ENCODE data around the gene FHIP1A. TPM values are rescaled to one million over a fixed set of nuclear protein-coding genes. Genes with fewer than 3 reads are reported as not detected.

Gene FHIP1A
- total RNA-seq, 4 donors from 2014 or later, result 34.7 to 143 (median 78.3) TPM

DNA sequence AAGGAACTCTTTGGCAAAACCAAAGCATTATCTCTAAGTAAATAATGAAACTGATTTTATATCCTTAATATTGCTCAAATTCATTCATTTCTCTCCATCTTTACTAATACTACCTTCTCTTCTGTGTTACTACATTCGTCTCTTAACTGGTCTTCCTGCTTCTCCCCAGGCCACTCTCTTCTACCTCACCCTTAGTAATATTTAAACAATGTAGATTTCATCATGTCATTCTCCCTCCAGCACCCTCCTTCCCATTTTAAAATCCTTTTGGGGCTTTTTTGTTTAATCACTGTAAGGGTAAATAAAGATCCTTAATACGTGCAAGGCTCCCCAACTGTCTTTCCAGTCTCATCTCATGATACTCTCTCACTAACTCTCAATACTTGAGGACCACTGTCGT lies 19.4 kb downstream of the FHIP1A start:
- Histone ChIP-seq H3K4me3 (no peak overlapping the region), H3K36me3 (no peaks in the 10 kb centered on the region), H3K9me3 (no peaks in the 10 kb centered on the region), H3K4me1 (peaks cover 60 to 66% of the 10 kb centered on the region in 2 donors), H3K27me3 (no peaks in the 10 kb centered on the region), H3K27ac (peak overlapping the region; percentile 83 to 90 (median 89))
- DNase-seq (no peak), ATAC-seq (no peak)
- intact Hi-C loops (cut with DNase I; ENCODE audit: low total_unique reads) (no loop called here), in situ Hi-C loops (cut with MboI; ENCODE audit: low sequenced_read_pairs in 4 of 4) (loop anchor here in 1 of 4 donors (10.0 kb wide), 1 partner anchor 106 kb away; no protein-coding TSS in a partner anchor)
- TF ChIP-seq, protein P1, sequence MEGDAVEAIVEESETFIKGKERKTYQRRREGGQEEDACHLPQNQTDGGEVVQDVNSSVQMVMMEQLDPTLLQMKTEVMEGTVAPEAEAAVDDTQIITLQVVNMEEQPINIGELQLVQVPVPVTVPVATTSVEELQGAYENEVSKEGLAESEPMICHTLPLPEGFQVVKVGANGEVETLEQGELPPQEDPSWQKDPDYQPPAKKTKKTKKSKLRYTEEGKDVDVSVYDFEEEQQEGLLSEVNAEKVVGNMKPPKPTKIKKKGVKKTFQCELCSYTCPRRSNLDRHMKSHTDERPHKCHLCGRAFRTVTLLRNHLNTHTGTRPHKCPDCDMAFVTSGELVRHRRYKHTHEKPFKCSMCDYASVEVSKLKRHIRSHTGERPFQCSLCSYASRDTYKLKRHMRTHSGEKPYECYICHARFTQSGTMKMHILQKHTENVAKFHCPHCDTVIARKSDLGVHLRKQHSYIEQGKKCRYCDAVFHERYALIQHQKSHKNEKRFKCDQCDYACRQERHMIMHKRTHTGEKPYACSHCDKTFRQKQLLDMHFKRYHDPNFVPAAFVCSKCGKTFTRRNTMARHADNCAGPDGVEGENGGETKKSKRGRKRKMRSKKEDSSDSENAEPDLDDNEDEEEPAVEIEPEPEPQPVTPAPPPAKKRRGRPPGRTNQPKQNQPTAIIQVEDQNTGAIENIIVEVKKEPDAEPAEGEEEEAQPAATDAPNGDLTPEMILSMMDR (IDR thresholded peaks at IDR 0.05 in 4 of 5, conservative IDR thresholded peaks at IDR 0.05 in 1 of 5), result no peak
- no peak for TF ChIP-seq POLR2A (IDR thresholded peaks at IDR 0.05)

GRCh38 chr4:151429957-151430570 lies 21.1 kb downstream of the FHIP1A start:
- no peak overlapping the region for H3K4me3 ChIP-seq
- TF ChIP-seq, protein P1 (IDR thresholded peaks at IDR 0.05 in 4 of 5, conservative IDR thresholded peaks at IDR 0.05 in 1 of 5), result no peak
- TF ChIP-seq POLR2A (IDR thresholded peaks at IDR 0.05), result no peak
- DNase-seq, result no peak
- no peak for ATAC-seq
- intact Hi-C loops (cut with DNase I; ENCODE audit: low total_unique reads) (no loop called here), in situ Hi-C loops (cut with MboI; ENCODE audit: low sequenced_read_pairs in 4 of 4) (loop anchor here in 1 of 4 donors (10.0 kb wide), 1 partner anchor 105 kb away; no protein-coding TSS in a partner anchor)
- peak overlapping the region; percentile 83 to 90 (median 89) for H3K27ac ChIP-seq
- H3K27me3 ChIP-seq, result no peaks in the 10 kb centered on the region
- H3K9me3 ChIP-seq, result no peaks in the 10 kb centered on the region
- H3K4me1 ChIP-seq, result peaks cover 57 to 69% of the 10 kb centered on the region in 2 donors
- H3K36me3 ChIP-seq, result no peaks in the 10 kb centered on the region

GRCh38 chr4:151430740-151431457 lies 21.9 kb downstream of the FHIP1A start:
- in situ Hi-C loops (cut with MboI; ENCODE audit: low sequenced_read_pairs in 4 of 4) (no loop called here), intact Hi-C loops (cut with DNase I; ENCODE audit: low total_unique reads) (no loop called here)
- Histone ChIP-seq H3K36me3 (no peaks in the 10 kb centered on the region), H3K4me1 (peaks cover 53 to 76% of the 10 kb centered on the region in 2 donors), H3K9me3 (no peaks in the 10 kb centered on the region), H3K27me3 (no peaks in the 10 kb centered on the region), H3K4me3 (peak overlapping the region in 1 of 4 donors; percentile 3), H3K27ac (peak overlapping the region; percentile 83 to 90 (median 89))
- no peak for DNase-seq
- TF ChIP-seq, protein P1 (IDR thresholded peaks at IDR 0.05 in 4 of 5, conservative IDR thresholded peaks at IDR 0.05 in 1 of 5), result no peak
- TF ChIP-seq POLR2A (IDR thresholded peaks at IDR 0.05), result no peak
- no peak for ATAC-seq

- DNase-seq, result no peak
- intact Hi-C loops (cut with DNase I; ENCODE audit: low total_unique reads), result no loop called here
- no peak overlapping the region for H3K4me3 ChIP-seq
- H3K27ac ChIP-seq, result peak overlapping the region; percentile 83 to 90 (median 89)
- in situ Hi-C loops (cut with MboI; ENCODE audit: low sequenced_read_pairs in 4 of 4), result no loop called here
- no peak for ATAC-seq
- no peaks in the 10 kb centered on the region for H3K9me3 ChIP-seq
- TF ChIP-seq, protein P1 (IDR thresholded peaks at IDR 0.05 in 4 of 5, conservative IDR thresholded peaks at IDR 0.05 in 1 of 5), result no peak
- TF ChIP-seq POLR2A (IDR thresholded peaks at IDR 0.05), result no peak
- H3K27me3 ChIP-seq, result no peaks in the 10 kb centered on the region
- peaks cover 49 to 74% of the 10 kb centered on the region in 2 donors for H3K4me1 ChIP-seq
- no peaks in the 10 kb centered on the region for H3K36me3 ChIP-seq
Observed at GRCh38 chr4:151431728-151432127, 22.8 kb downstream of the FHIP1A start.

Data from gastrocnemius medialis (tissue), 4 donors.